LoVo (cell line): Measurements from ENCODE around the gene NMBR.
"Not testable (repeated sequence)": the region's sequence is repeated elsewhere in the genome, so short reads cannot be mapped to it uniquely, and the experiment has no call there.

Experiments
- DNase-seq: peaks from one replicate; pipeline ENCODE4 v3.0.0-alpha.2; 2016; ENCODE audit warnings: low spot score

The NMBR gene

DNA sequence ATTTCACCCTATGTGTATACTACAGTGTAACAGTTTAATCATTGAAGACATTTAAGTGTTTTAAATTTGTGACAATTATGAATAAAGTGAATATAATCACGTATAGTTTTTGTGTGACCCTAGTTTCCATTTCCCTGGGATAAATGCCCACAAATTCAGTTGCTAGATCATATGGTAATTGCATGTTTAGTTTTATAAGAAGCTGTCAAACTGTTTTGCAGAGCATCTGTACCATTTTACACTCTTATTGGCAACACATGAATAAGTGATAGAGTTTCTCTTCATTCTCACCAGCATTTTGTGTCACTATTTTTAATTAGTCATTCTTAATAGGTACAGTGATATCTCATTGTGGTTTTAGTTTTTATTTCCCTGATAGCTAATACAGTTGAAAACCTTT is 7.4 kb upstream of the NMBR start:
- DNase-seq: no peak

DNA sequence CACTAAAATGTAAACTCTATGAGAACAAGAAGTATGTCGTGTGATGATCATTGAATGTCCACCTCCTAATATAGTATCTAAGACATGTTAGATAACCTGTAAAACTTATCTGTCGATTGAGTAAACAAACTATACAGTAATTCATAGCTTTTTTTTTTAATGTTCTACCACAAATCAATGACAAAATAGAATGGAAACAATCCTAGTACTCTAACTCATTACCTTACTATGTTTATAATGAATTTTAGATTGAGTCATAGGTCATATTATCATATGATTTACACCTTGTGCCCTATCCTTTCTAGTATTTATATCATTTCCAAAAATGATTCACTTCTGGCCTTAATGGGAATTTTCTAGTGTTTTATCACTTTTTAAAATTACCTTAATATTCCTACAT is 6.3 kb upstream of the NMBR start:
- DNase-seq: no peak

DNA sequence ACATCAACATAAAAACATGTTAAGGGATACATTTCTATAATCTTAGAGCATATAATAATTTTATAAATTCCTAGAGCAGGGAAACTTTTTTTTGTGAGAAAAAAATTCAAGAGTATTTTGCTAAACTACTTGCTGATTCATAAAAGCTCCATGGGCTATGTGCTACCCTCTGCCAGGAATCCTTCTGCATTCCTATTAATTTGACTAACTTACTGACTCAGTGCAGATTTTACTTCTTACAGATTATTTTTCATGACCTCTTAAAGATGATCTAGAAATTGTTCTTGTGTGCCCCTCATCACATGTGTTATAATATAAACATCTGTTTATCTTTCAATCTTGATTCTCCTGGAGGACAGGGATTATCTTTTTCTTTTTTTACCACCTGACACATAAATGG is 5.8 kb upstream of the NMBR start:
- DNase-seq: no peak

DNA sequence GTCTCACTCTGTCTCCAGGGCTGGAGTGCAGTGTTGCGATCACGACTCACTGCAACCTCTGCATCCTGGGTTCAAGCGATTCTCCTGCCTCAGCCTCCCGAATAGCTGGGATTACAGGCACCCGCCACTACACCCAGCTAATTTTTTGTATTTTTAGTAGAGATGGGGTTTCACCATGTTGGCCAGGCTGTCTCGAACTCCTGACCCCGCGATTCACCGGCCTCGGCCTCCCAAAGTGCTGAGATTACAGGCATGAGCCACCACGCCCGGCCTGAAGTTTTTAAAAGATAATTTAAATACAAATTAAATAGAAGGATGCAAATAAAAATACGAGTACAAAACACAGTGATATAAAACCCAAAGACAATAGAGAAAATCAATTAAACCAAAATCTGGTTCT is 5.4 kb downstream of the NMBR start:
- not testable (repeated sequence) for DNase-seq

DNA sequence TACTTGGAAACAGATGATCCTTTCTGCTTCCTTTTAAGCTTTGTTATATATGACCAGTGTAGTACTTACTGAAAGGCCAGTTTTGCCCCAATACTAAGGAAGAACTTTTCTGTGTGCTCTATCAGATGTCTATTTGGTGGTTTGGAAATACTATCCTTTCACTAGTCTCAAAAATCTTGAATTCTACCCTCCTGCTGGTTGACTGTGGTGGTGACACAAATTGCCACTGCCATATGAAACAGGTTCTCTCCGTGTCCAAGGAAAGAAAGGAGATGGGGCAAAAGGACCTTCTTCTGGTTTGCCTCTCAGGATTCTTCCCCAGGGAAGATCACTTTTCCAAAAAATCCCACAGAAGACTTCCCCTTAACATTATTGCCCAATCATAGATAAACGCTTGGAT is 8.0 kb downstream of the NMBR start:
- DNase-seq: no peak

DNA sequence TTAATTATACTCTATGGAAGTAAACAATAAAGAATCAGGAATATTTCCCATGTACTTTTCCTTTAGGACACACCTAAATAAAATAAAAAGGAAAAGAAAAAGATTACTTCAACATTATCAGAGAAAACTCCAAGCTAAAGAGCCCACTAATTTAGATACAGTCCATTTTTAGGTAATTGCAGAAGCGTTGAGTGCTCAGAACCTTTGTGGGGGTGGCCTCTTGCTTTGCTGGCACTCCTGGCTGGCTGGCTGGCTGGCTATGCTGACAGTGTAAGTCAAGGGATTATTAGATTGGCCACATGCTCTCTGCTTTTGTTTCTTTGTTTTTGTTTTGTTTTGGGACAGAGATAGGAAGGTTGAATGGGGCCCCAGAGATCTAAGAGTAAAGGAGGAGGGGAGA is 14.3 kb downstream of the NMBR start, which contains the start of gene GJE1:
Gene GJE1 (plus strand): TSS at position 301 of the 400 bp plus-strand sequence. CDS start 234 bp downstream, outside the sequence.
- no peak for DNase-seq

DNA sequence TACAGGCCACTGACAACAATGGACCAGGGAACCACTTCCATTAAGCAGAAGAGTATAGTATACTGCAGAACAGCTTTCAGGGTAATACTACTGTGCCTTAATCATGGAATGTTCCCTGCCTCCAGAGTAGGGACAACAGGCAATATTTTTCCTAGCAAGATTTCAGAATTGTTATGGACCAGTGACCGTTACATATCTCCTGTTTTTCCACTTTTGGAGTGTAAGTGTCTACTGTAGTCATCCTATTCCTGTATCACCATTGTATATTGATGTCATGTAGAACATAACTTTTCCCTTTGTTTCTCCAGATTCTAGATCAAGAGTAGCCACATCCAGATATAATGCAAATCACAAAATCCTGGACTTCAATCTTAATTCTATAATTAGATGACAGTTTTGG is 16.1 kb downstream of the NMBR start:
- no peak for DNase-seq

DNA sequence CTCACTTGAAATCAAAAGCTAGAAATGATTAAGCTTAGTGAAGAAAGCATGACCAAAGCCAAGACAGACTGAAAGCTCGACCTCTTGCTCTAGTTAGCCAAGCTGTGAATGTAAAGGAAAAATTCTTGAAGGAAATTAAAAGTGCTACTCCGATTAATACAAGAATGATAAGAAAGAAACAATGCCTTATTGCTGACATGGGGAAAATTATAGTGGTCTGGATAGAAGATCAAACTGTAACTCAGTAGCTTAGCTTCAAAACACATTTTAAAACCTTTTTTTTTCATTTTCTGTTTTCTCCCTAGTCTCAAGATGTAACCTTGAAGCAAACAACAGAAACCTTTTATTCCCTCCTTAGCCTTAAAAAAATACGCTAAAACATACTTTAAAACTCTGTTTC is 25.6 kb downstream of the NMBR start:
- DNase-seq: no peak

DNA sequence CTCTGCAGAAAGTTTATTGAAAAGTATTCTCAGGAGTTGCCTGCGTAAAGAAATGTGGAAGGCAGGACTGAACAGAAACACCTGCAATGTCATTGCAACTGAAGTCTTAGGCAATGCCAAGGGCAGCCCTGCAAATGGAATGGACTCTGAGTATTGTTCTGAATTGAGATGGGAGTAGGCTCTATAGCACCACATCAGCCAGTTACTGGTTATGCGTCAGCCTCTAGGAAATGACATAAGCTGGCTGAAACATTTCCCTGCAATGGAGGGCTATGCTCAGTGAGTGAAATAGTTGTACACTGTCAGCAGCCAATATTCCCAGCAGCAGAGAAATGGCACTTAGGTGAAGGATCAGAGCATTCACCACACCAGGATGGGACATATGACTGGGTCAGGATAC is 28.0 kb downstream of the NMBR start:
- no peak for DNase-seq

DNA sequence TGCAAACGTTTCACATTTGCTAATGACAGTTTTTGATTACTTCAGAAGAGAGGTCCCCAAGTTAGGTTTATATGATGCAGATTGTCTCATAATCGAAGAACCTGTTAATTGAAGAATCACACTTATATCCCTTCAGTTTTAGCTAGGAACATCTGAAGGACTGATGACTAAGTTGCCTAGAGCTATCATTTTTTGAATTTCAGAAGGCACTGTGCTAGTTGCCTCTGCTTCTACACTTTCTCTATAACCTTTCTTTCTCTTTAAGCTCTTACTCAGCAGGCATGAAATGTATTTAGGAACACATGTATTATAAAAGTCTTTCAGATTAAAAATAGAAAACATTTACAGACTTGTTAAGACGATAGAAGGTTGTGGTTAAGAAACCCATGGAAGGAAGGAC is 28.6 kb downstream of the NMBR start:
- no peak for DNase-seq

DNA sequence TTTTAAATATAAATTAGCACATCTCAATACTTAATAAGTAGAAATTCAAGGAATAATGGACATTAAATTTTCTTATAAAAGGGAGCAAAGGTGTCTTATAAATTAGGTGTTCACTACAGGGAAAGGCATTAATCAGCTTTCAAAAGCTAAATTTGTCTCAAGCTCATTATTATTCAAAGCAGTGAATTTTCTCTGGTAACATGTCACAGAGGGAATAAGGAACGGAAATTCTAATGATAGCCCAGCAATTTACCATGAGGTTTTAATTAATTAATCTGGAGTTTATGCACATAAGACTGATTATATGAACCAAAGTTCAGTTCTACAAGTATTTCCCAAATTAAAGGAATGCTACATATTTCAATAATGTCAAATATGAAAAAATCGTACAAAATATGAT is 29.6 kb downstream of the NMBR start:
- no peak for DNase-seq

DNA sequence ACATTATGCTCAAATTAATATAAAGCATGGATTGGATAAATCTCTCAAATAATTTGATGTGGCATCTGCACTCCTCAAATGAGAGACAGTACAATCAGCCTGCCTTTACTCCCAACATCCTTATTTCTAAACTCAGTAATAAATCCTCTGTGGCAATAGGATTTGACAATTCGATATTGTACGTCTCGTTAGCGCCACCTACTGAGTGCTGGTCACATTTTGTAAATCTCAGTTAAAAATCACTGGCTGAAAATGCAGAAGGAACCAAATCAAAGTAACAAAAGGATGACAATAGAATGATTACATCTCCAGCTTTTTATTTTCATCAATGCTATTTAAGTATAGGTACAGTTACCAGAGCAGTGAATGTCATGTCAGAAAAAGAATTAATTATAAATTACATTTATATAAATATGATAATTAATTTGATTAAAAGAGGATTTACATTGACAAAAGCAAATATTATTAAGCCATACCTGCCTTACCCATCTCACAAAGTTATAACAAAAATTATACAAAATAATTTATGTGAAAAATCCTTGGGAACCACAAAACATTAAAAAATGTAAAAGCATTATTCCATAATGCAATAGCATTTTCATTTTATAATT is 34.4 kb downstream of the NMBR start:
- DNase-seq: peak; percentile 60

DNA sequence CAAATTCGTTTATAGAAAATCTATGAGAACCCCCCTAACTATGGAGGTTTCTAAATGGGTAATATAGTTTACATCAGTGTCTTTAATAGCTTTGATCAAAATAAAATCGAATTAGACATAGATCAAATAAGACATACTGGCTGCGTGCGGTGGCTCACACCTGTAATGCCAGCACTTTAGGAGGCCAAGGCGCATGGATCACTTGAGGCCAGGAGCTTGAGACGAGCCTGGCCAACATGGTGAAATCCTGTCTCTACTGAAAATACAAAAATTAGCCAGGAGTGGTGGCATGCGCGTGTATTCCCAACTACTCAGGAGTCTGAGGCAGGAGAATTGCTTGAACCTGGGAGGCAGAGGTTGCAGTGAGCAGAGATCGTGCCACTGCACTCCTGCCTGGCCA is 36.1 kb downstream of the NMBR start:
- DNase-seq: not testable (repeated sequence)

DNA sequence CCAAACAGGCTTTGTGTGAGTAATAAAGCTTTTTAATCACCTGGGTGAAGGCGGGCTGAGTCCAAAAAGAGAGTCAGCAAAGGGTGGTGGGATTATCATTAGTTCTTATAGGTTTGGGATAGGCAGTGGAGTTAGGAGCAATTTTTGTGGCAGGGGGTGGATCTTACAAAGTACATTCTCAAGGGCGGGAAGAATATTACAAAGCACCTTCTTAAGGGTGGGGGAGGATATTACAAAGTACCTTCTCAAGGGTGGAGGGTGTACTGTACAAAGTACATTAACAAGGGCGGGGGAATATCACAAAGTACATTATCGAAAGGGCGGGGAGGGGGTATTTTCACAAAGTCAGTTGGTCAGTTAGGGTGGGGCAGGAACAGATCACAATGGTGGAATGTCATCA is 42.1 kb downstream of the NMBR start:
- not testable (repeated sequence) for DNase-seq

DNA sequence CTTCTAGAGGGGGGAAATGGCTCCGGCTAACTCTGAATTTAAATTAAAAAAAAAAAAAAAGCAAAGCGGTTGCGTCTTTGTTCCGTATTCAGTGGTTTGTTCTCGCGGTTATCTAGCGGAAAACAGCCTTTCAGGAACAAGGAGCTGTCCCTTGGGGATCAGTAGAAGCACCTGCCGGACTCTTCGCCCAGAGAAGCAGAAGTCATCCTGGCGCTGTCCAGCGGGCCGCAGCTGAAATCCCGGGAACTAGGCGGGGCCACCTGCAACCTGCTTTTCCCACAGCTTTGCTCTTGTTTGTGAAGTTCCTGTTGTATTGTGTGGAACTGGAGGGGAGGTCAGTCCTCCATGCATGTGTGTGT is 58.1 kb downstream of the NMBR start:
- no peak for DNase-seq

DNA sequence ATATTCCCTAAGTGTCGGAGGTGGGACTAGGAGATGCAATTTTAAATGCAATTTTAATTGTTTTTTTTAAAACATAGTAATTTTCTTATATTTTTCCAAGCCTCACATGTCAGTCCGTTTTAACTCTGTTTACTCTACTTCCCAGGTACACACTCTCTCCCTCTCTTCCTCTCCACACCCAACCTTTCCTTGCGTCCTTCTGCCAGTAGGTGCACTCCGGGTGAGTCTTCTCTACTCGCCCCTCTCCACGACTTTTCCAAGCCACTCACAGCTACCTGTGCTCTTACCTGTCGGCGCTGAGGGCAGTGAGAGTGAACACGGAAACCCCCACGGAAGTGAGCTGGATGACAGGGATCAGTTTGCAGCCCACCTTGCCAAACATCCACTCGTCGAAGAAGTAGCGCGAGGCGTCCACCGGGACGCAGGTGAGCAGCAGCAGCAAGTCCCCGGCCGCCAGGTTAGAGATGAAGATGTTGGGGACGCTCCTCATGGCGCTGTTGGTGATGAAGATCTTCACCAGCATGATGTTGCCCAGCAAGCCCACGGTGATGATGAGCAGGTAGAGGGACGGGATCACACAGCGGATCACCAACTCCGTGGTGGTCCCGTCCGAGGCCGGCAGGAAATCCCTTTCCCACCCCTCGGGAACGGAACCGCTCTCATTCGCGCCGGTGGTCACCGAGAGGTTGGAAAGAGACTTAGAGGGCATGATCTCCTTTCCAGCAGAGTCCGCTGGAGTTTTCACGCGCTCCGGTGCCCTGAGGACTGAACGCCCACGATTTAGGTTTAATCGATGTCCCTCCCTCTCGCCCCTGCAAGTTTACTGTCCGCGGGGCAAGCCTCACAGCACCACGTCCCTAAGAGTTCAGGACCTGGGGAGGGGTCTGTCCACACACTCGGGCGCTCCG is 58.7 kb downstream of the NMBR start:
- no peak for DNase-seq

DNA sequence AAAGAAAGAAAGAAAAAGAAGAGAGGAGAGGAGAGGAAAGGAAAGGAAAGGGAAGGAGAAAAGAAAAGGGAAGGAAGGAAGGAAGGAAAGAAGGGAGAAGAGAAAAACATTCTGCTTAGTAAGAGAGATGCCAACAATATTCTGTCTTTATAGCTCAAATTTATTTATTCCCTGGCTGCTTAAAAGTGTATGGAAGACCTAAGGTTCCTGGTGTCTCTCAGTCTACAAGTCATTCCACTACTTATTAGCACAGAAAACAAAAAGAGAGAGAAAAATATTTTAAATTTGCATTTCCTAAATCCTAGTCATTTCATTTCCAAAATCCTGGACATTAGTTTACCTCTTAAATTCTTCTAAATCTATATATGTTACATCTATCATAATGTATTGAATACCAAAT is 67.8 kb downstream of the NMBR start:
- no peak for DNase-seq

DNA sequence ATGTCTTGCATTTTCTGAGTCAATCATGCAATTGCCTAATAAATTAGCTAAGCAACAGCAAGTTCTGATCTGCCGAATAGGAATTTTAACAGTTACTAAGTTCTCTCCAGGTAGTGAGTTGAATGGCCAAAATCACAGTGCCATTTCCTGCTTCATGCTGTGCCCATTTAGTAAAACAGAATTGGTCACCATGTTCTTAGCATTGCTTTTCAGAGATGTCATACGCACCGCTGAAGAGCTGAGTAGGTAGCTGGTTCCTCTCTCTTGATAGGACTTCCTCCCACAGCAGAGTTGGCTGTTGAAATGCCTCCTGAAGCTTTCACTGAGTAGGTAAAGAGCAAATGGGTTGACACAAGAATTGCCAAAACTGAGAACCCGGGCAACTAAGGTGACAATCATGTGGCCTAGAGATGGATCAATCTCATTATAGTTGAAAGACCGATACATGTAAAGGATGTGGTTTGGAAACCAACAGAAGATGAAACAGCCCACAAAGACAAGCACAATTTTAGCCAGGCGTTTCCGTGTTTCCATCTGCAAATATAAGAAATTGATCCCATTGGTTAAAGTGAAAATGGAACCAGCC is 71.3 kb downstream of the NMBR start:
- DNase-seq: no peak

DNA sequence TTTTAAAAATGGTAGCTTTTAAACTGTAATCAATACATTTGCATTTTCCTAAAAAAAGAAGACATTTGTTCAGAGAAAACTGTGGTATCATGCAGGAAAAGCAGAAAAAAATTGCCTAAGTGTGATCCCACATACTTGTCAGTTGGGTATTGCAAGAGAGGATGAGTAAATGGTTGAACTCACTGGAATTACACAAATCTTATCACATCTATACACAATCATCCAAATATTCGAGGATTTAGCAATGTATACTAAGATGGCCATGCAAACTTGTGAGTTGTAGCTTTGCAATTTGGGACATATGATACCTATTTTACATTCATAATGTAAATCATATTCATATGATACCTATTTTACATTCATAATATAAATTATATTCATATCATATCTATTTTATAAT is 72.4 kb downstream of the NMBR start:
- no peak for DNase-seq

DNA sequence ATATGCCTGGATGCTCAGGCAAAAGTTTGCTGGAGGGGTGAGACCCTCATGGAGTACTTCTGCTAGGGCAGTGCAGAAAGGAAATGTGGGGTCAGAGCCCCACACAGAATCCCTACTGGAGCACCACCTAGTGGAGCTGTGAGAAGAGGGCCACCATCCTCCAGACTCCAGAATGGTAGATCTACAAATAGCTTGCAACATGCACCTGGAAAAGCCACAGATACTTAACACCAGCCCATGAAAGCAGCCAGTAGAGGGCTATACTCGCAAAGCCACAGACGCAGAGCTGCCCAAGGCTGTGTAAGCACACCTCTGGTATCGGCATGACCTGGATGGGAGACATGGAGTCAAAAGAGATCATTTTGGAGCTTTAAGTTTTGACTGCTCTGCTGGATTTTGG is 74.9 kb downstream of the NMBR start:
- DNase-seq: no peak

DNA sequence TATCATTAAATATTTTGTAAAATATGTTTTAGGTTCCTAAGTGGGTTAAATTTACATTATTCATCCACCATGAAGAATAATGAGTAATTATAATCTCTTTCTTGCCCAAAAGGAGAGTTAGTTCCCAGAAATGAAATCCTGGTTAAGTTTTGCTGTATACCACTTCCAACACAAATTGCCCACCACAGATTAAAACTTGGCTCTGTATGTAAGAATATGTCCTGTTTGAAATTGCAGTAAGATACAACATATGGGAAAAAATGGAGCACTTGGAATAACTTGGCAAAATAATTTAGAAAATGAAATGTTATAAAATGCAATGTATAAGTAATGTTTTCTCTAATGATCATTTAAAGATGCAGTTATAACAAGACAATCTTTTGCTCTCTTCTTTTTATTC is 78.5 kb downstream of the NMBR start:
- DNase-seq: no peak

DNA sequence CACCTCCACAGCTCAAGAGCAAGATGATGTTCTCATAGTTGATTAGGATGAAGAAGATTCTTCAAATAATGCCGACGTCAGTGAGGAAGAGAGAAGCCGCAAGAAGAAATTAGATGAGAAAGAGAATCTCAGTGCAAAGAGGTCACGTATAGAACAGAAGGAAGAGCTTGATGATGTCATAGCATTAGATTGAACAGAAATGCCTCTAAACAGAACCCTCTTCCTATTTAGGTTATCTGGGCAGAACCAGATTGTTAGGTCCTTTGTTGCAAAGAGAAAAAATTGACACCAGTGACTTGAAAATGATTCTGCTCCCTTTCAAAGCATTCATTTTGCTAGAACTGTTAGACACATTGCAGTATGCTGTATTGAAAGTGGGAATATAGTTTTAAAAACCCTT is 84.1 kb downstream of the NMBR start:
- not testable (repeated sequence) for DNase-seq

DNA sequence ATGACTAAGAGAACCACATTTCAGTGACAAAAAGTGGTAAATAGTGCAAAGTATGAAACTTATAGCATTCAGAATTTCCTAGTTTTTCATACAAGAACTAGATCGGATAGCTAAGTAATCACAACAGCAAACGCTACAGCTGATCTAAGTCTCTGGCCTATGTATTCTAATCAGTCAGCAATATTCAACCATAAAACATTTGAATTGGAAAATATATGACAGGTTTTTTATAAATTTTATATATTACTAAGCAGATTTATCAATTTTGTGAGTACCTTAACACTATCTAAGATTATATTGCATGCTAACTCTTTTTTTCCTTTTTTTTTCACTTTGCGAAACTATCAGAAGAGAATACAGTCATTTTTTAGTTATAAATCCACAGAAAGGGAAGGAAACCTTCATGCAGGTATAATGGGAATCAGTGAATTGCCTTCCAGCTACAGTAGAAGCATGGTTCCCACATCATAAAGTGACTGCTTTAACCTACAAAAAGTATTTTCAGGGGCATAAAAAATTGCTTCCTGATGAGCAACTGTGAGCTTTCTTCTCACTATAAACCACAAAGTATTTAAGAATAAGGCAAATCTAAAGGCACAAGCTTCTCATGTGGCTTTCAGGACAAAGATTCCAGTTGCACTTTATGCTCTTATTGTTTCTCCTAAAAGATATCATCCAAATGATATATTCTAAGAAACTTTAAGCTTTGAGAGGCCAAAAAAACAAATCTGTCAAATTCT is 88.2 kb downstream of the NMBR start:
- no peak for DNase-seq
